Uterus (tissue), 4 donors: ENCODE data around the gene RBM15. TPM values are rescaled to one million over a fixed set of nuclear protein-coding genes. Genes with fewer than 3 reads are reported as not detected.

ENCODE experiments used
- DNase-seq, 2 donors: peaks; one replicate each; pipeline ENCODE4 v3.0.0-alpha.2; 2019 to 2020
- H3K27ac ChIP-seq, 2 donors: fragments of 200-600 bp; sonication (generic); 1 replicate in 1 of 2; 2 replicates in 1 of 2; pipeline ENCODE4 v1.5.1; 2016 to 2018
- H3K27me3 ChIP-seq, 2 donors: fragments of 200-600 bp; sonication (generic); one replicate each; pipeline ENCODE4 v1.5.1; 2018 to 2019; ENCODE audit warnings: control low read depth in 1 of 2
- H3K36me3 ChIP-seq, 2 donors: fragments of 200-600 bp; sonication (generic); one replicate each; pipeline ENCODE4 v1.5.1; 2019; ENCODE audit warnings: control low read depth in 1 of 2
- H3K4me1 ChIP-seq, 2 donors: fragments of 200-600 bp; sonication (generic); one replicate each; pipeline ENCODE4 v1.5.1; 2018 to 2019; ENCODE audit warnings: control low read depth in 1 of 2
- H3K4me3 ChIP-seq, 2 donors: fragments of 200-600 bp; sonication (generic); 1 replicate in 1 of 2; 2 replicates in 1 of 2; pipeline ENCODE4 v1.5.1; 2018 to 2019; ENCODE audit warnings: mild to moderate bottlenecking in 1 of 2
- H3K9me3 ChIP-seq, 2 donors: fragments of 200-600 bp; sonication (generic); one replicate each; pipeline ENCODE4 v1.5.1; 2019; ENCODE audit warnings: control low read depth in 1 of 2
- CTCF ChIP-seq, 4 experiments: fragments of 200-600 bp in 2 of 4; fragments of 450-650 bp in 2 of 4; sonication (generic) in 2 of 4; IDR thresholded peaks; one replicate each; pipeline ENCODE4 v1.5.1; 2016 to 2019; ENCODE audit warnings: antibody characterized with exemption in 4 of 4, mild to moderate bottlenecking in 2 of 4, moderate library complexity in 1 of 4
- POLR2A ChIP-seq, 2 donors: fragments of 450-650 bp; IDR thresholded peaks; one replicate each; pipeline ENCODE4 v1.6.1; 2016; ENCODE audit warnings: antibody characterized with exemption in 2 of 2, mild to moderate bottlenecking in 1 of 2, moderate library complexity in 1 of 2
- intact Hi-C: fragments of 100-400 bp; cut with DNase I; formaldehyde crosslinking; loops from one replicate; pipeline ENCODE4 v1.15.1; 2023; ENCODE audit warnings: low total_unique reads
- total RNA-seq, 4 donors: library from RNA; depleted of rRNA in 3 of 4; stranded (reverse); fragments of >200 nt in 3 of 4; gene quantifications; one replicate each; pipeline versions ENCODE4 v1.1.0 to v1.2.4, GENCODE V29; 2014 to 2023
- donor health status: DM: yes; HTN: yes; CAD: no.

RBM15 gene
- total RNA-seq, 4 donors from 2014 or later: 9.2 to 71.1 (median 20.8) TPM

GRCh38 chr1:110387048-110387754 is 48.0 kb downstream of the RBM15 start:
- no peak for DNase-seq
- Histone ChIP-seq H3K36me3 (no peaks in the 10 kb centered on the region), H3K27ac (no peak overlapping the region), H3K27me3 (no peaks in the 10 kb centered on the region), H3K4me1 (no peaks in the 10 kb centered on the region), H3K4me3 (no peak overlapping the region), H3K9me3 (no peaks in the 10 kb centered on the region)
- no peak for TF ChIP-seq POLR2A (IDR thresholded peaks at IDR 0.05)
- TF ChIP-seq CTCF (IDR thresholded peaks at IDR 0.05): no peak
- intact Hi-C loops: no loop called here

DNA sequence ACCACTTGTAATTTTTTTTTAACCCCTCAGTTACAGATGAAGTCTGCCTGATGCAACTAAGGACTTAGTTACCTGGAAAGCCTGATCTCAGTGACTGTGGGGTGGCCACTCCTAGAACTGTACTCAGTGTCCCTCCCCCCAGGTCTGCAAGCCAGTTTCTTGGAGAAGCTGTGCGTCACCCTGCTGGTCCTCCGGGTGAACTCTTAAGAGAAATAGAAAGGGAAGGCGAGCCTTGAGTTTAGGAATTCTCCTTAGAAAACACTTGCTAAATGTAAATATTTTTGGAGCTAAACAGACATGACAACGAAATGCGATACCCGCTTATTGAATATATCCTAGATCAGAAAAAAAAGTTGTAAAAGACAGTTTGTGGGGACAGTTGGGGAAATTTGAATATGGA is 50.9 kb downstream of the RBM15 start:
- DNase-seq: peak; percentile 39 to 44
- no peaks in the 10 kb centered on the region for H3K9me3 ChIP-seq
- peak overlapping the region in 1 of 2 donors; percentile 28 for H3K4me3 ChIP-seq
- no peaks in the 10 kb centered on the region for H3K27me3 ChIP-seq
- peak overlapping the region in 1 of 2 donors; percentile 59 for H3K27ac ChIP-seq
- intact Hi-C loops: no loop called here
- H3K36me3 ChIP-seq: no peaks in the 10 kb centered on the region
- H3K4me1 ChIP-seq: no peaks in the 10 kb centered on the region
- no peak for TF ChIP-seq POLR2A (IDR thresholded peaks at IDR 0.05)
- TF ChIP-seq CTCF (IDR thresholded peaks at IDR 0.05): no peak

- intact Hi-C loops: no loop called here
- TF ChIP-seq CTCF (IDR thresholded peaks at IDR 0.05): no peak
- TF ChIP-seq POLR2A (IDR thresholded peaks at IDR 0.05): no peak
- Histone ChIP-seq H3K4me1 (no peaks in the 10 kb centered on the region), H3K27me3 (no peaks in the 10 kb centered on the region), H3K27ac (peak within 1 kb of the TSS; percentile 4 to 59), H3K36me3 (no peaks in the 10 kb centered on the region), H3K4me3 (peak within 1 kb of the TSS in 1 of 2 donors; percentile 28), H3K9me3 (no peaks in the 10 kb centered on the region)
- DNase-seq: no peak
These were observed 51.6 kb downstream of the RBM15 start, which contains the start of gene SLC16A4 for GRCh38 chr1:110390692-110391245. SLC16A4 (minus strand) TSS chr1:110391026; CDS start chr1:110389323, 1,703 bp downstream.

GRCh38 chr1:110393286-110393685 is 54.1 kb downstream of the RBM15 start:
- Histone ChIP-seq H3K27ac (no peak overlapping the region), H3K9me3 (no peaks in the 10 kb centered on the region), H3K4me1 (no peaks in the 10 kb centered on the region), H3K36me3 (no peaks in the 10 kb centered on the region), H3K27me3 (no peaks in the 10 kb centered on the region), H3K4me3 (no peak overlapping the region)
- TF ChIP-seq CTCF (IDR thresholded peaks at IDR 0.05): no peak
- no peak for TF ChIP-seq POLR2A (IDR thresholded peaks at IDR 0.05)
- DNase-seq: no peak
- intact Hi-C loops: no loop called here

DNA sequence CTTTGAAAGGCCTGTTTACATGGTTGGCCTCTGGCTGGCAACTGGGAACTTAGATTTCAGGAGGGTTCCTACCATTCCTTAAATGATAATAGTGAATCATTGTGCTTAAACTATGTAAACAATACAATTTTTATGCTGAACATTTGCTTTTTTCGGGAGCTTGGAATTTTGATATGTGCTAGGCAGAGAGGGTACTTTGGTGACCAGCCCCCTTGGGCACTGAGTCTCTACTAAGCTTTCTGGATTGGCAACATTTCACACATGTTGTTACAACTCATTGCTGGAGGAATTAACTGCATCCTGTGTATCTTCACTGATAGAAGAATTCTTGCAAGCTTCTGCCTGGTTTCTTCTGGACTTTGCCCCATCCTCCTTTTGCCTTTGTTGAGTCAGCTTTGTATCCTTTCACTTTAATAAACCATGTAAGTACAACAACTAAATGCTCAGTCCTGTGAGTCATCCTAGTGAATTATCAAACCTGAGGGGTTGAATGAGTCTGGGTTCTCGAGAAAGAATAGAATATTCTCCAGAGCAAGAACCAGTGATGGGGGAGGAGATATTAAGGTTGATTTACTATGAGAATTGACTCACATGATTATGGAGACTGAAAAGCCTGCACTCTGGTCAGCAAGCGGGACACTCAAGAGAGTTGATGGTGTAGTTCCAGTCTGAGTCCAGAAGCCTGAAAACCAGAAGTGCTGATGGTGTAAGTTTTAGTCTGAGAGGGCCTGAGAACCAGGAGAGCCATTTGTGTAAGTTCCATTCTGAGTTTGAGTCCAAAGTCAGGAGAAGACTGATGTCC is 54.7 kb downstream of the RBM15 start:
- no peaks in the 10 kb centered on the region for H3K27me3 ChIP-seq
- intact Hi-C loops: no loop called here
- no peak overlapping the region for H3K4me3 ChIP-seq
- TF ChIP-seq POLR2A (IDR thresholded peaks at IDR 0.05): no peak
- H3K27ac ChIP-seq: no peak overlapping the region
- no peaks in the 10 kb centered on the region for H3K4me1 ChIP-seq
- H3K36me3 ChIP-seq: no peaks in the 10 kb centered on the region
- H3K9me3 ChIP-seq: no peaks in the 10 kb centered on the region
- no peak for DNase-seq
